HG03457 (cell line): ENCODE measurements around the gene BORCS5.

Source experiments
- ATAC-seq: cut with Tn5 transposase; IDR thresholded peaks from one replicate; pipeline ENCODE4 v1.9.1; 2021; ENCODE audit warnings: moderate number of reproducible peaks; ENCODE audit not compliant: unreplicated experiment

The BORCS5 gene

DNA sequence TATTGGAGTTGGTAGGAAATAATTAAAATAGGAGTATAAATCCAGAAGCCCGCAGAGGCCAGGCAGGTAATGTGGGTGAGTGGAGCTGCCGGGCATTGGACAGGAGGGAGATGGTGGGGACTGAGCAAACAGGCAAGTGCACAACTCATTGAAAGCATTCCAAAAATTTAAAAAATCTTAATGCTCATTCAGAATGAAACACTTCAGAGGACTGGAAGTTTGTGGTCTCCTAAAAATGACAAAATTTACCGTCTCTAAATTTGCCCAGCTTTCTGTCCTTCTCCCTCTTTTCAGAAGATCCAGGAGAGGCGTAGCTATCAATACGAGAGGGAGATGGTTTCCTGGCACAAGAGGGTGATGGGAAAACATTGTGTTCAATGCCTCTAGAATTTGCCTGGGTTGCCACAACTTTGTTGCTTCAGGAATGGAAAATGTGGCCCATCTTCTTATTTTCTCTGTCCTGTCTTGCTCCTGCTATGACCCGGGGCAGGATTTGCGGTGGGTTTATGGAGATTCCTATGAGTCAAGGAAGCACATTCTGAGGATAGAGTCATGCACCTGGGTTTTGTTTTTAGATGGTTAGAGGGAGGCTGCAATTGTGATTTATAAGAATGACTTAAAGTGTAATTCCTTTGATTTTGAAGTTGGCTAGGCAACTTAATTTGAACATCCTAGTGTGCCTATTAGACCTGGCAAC is 72.2 kb downstream of the BORCS5 start:
- no peak for ATAC-seq

GRCh38 chr12:12432364-12432763 is 75.5 kb downstream of the BORCS5 start:
- no peak for ATAC-seq

GRCh38 chr12:12433203-12433731 is 76.4 kb downstream of the BORCS5 start:
- ATAC-seq: no peak

DNA sequence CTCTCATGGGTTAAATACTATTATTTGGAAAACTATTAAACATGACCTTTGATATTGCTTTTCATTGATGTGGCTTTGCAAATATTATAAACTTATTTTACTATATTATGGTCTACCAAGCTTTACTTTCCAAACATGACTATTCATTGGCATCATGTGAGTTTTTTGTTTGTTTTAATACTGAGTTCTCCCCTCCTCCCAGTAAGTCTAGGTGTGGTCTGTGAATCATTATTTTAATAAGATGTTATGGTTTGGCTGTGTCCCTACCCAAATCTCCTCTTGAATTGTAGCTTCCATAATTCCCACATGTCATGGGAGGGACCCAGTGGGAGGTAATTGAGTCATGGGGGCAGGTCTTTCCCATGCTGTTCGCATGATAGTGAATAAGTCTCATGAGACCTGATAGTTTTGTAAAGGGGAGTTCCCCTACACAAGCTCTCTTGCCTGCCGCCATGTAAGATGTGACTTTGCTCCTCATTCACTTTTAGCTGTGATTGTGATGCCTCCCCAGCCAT is 80.0 kb downstream of the BORCS5 start:
- ATAC-seq: no peak

GRCh38 chr12:12439636-12440035 is 82.8 kb downstream of the BORCS5 start:
- ATAC-seq: no peak

GRCh38 chr12:12440784-12441428 is 84.0 kb downstream of the BORCS5 start:
- ATAC-seq: no peak

DNA sequence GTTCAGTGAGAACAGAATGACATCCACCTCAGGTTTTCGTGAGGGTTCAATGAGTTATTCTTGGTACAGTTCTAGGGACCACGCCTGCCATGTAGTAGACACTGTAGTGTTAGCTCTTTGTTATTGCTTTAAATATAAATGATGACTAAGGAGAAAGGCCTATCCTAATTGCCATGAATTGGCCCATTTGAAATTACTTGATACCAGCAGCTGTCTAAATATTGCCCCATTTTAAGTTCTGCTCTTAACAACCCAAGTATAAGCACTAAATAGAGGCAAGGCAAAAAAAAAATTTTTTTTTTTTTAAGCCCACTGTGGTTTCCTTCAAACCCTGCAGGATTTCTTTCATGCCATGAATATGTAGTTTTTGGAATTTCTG is 84.5 kb downstream of the BORCS5 start:
- no peak for ATAC-seq

DNA sequence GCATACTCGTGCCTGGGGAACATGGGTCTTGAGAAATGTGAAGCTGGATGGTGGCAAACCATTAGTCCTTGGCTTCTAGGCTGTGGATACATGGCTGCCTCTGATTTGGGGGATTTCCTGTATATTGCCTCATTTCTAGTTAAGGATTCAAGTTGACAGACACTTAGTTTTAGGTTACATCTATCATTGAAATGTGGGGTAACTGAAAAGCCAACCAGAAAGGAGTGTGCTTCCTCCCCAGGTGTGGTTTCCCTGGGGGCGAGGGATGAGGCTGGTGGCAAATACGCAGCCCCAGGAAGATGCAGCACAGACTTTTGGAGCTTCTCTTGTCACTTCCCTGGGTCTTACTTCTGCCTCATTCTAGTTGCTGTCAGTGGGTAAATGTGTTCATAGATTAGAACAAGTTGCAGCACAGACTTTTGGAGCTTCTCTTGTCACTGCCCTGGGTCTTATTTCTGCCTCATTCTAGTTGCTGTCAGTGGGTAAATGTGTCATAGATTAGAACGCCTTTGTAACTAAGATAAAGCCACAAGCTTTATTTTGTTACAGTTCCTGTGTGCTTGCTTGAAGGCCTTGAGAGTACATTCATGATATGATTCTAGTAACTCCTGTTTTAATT is 85.1 kb downstream of the BORCS5 start:
- no peak for ATAC-seq

- no peak for ATAC-seq
Observed at GRCh38 chr12:12442548-12443071, 85.7 kb downstream of the BORCS5 start.

DNA sequence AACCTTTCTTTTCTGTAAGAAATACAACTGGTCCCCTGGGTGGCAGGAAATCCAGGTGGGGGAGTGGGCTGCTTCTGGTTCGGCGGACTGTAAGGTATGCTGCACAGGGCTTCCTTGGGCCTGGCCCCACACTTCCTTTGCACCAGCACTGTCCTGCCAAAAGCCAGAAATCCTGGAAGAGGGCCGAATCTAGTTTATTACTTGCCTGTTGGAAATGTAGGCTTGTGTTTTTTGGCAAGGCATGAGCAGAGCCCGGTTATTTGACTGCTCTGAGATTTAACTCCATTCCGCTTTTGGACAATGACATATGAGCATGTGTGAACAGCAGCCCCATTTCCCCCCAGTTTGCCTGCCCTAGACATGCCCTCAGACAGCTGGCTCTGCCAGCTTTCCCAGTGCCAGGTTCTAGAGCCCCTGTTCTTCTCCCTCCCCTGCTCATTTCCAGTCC is 86.6 kb downstream of the BORCS5 start:
- ATAC-seq: no peak

DNA sequence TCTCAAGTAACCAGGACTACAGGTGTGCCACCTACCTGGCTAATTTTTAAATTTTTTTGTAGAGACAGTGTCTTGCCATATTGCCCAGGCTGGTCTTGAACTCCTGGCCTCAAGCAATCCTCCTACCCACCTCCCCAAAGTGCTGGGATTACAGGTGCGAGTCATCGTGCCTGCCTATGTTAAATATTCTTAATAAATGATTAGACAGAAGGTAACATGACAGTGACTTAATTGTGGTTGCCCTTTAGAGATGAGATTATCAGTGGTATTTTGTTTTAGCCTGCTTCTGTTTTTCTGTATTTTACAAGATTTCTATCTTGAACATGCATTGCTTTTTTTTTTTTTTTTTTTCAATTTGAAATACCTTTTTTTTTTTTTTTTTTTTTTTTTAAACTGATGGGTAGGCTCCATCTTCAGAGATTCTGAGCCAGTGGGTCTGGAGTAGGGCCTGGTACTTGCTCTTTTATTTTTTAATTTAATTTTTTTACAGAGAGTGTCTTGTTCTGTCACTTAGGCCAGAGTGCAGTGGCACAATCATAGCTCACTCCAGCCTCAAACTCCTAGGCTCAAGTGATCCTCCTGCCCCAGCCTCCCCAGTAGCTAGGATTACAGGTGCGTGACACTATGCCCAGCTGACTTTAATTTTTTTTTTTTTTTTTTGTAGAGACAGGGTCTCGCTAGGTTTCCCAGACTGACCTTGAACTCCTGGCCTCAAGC is 88.4 kb downstream of the BORCS5 start:
- no peak for ATAC-seq

DNA sequence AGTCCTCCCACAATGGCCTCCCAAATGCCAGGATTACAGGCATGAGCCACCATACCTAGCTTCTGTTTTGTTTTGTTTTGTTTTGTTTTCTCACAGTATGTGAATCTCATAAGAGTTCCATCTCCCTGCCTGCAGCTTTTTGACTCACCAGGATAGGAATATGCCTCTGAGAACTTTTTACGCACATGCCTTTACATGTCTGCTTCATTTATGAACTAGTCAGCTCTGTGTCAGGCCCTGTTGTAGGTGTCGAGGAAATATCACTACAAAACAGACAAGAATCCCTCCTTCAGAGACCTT is 89.0 kb downstream of the BORCS5 start:
- no peak for ATAC-seq

DNA sequence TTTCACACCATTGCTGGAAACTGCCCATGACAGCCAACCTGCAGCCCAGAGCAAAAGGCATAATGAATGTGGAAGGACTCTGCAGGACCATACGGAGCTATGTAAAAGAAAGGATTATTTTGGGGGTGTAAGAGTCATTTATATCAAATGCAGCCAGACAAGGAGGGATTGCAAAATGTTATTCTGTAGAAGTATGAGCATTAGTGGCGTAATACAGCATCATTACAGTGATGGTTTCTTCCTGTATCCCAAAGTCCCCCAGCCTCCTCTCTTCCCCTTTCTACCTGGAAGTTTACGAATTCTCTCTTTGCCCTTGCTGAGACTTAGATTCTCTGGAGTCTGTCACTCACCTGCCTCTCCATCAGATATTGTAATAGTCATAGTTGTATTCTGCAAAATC is 89.9 kb downstream of the BORCS5 start:
- no peak for ATAC-seq

DNA sequence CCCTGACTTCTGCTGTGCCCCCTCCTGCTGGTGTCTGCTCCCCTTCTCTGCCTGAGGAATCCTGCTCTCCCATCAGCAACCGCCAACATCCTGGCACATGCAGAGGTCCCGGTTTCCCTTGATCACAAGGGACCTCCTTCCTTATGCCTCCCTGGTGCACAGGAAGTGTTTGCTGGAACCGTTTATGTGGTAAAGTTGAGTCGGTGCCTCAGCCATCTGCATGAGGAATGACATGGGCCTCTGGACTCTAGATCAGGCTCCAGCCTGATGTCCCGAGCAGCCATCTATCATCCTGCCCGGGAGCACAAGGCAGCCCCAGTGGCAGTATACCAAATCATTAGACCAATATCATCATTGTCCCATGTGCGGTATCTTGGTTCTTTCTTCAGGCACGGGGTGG is 90.4 kb downstream of the BORCS5 start:
- no peak for ATAC-seq

- no peak for ATAC-seq
Observed at GRCh38 chr12:12447837-12448236, 91.0 kb downstream of the BORCS5 start.

- no peak for ATAC-seq
Observed at GRCh38 chr12:12449533-12450025, 92.7 kb downstream of the BORCS5 start.

- no peak for ATAC-seq
Observed at GRCh38 chr12:12450043-12450471, 93.2 kb downstream of the BORCS5 start.

- no peak for ATAC-seq
Observed at GRCh38 chr12:12451098-12451497, 94.2 kb downstream of the BORCS5 start.

DNA sequence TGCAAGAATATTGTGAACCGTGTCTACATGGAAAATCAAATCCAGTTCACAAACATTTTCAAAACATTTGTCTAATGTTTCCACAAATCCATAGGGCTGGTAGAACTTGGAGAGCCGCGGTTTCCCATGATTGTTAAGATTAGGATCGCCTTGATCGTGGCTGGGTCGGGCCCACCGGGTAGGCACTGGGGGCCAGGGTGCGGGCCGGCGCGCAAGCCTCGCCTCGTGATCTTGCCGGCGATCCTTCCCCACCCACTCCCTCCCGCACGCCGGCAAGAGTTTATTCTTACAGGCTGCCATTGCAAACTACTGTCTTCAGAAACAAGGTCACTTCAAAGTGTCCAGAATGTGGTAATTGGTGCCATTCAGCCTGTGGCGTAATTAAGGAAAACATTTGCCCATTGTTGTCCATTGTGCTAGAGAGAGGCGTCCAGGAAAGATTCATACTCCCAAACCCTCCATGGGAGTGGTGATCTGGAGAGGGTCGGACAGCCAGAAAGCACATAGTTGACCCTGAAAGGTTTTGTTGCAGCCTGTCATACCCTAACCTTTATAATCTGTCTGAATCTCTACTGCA is 95.5 kb downstream of the BORCS5 start:
- no peak for ATAC-seq

- no peak for ATAC-seq
Observed at GRCh38 chr12:12453635-12454034, 96.8 kb downstream of the BORCS5 start.

DNA sequence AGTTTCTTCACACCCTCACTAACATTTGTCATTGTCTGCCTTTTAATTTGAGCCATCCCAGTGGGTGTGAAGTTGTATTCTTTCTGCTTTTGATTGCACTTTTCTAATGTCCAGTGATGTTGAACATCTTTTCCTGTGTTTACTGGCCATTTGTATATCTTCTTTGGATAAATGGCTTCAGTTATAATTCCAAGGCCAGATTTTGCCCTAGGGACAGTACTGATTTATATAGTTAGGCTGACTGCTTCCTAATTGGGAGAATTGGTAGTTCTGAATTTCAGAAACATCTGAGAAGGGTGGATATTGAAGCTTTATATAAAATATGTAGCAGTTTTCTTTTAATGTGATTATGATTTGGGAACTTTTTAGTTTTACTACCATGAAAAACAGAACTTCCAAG is 97.4 kb downstream of the BORCS5 start:
- no peak for ATAC-seq
